SK-N-SH (cell line): ENCODE results near the gene RPL29. TPM values are rescaled to one million over a fixed set of nuclear protein-coding genes. Genes with fewer than 3 reads are reported as not detected.

ENCODE experiments used
- CTCF ChIA-PET: fragments of 300-600, 350-600 bp; formaldehyde crosslinking; extraction: SDS; loops from one replicate; lab custom pipeline; 2021; lab: Yijun Ruan, JAX
- POLR2A ChIA-PET: fragments of 350-600 bp; sonication (Branson Sonifier 250); formaldehyde crosslinking; extraction: SDS; loops from one replicate; lab custom pipeline; 2020; ENCODE audit warnings: antibody characterized with exemption, inconsistent platforms; lab: Yijun Ruan, JAX
- DNase-seq: peaks from one replicate; pipeline ENCODE4 v3.0.0; 2012
- H2AFZ ChIP-seq: fragments of 200-600 bp; sonication (generic); 2 replicates; pipeline ENCODE4 v1.8.1; 2016; ENCODE audit warnings: antibody characterized with exemption, mild to moderate bottlenecking, low read depth
- H3F3A ChIP-seq: fragments of 200-600 bp; sonication (generic); replicated peaks from 2 replicates; pipeline ENCODE3; 2016; ENCODE audit warnings: antibody characterized with exemption, mild to moderate bottlenecking; ENCODE audit not compliant: insufficient read depth
- H3K27ac ChIP-seq, 2 experiments: fragments of 200-500 bp in 1 of 2; fragments of 200-600 bp in 1 of 2; sonication (Bioruptor generic) in 1 of 2; sonication (generic), shearing (Covaris generic) in 1 of 2; 2 replicates each; pipeline versions ENCODE4 v1.5.1 to v1.6.1; 2014 to 2016; ENCODE audit warnings: low read depth in 2 of 2, inconsistent platforms in 1 of 2, low read length in 1 of 2, mild to moderate bottlenecking in 1 of 2, mixed read lengths in 1 of 2
- H3K27me3 ChIP-seq: fragments of 200-600 bp; sonication (generic), shearing (Covaris generic); 2 replicates; pipeline ENCODE4 v1.6.1; 2016; ENCODE audit warnings: mixed run types; ENCODE audit not compliant: insufficient read depth
- H3K36me3 ChIP-seq, 2 experiments: fragments of 200-500 bp in 1 of 2; fragments of 200-600 bp in 1 of 2; sonication (Bioruptor generic) in 1 of 2; sonication (generic) in 1 of 2; replicated peaks in 1 of 2; 2 replicates each; pipeline versions ENCODE3 to v1.5.1; 2014 to 2016; ENCODE audit warnings: low read length in 1 of 2, mild to moderate bottlenecking in 1 of 2; ENCODE audit not compliant: insufficient read depth in 2 of 2, control insufficient read depth in 1 of 2
- H3K4me1 ChIP-seq, 2 experiments: fragments of 200-500 bp in 1 of 2; fragments of 200-600 bp in 1 of 2; sonication (Bioruptor generic) in 1 of 2; sonication (generic), shearing (Covaris generic) in 1 of 2; 2 replicates each; pipeline versions ENCODE4 v1.5.1 to v1.6.1; 2014 to 2016; ENCODE audit warnings: low read depth in 1 of 2, low read length in 1 of 2, mixed run types in 1 of 2; ENCODE audit not compliant: insufficient read depth in 2 of 2, control insufficient read depth in 1 of 2
- H3K4me2 ChIP-seq: fragments of 200-600 bp; sonication (generic), shearing (Covaris generic); 2 replicates; pipeline ENCODE4 v1.6.1; 2017; ENCODE audit warnings: mixed run types
- H3K4me3 ChIP-seq, 2 experiments: fragments of 200-500 bp in 1 of 2; fragments of 200-600 bp in 1 of 2; sonication (Bioruptor generic) in 1 of 2; sonication (generic), shearing (Covaris generic) in 1 of 2; 2 replicates each; pipeline versions ENCODE4 v1.5.1 to v1.8.1; 2014 to 2016; ENCODE audit warnings: low read depth in 2 of 2, inconsistent platforms in 1 of 2, low read length in 1 of 2, mild to moderate bottlenecking in 1 of 2, mixed read lengths in 1 of 2, moderate library complexity in 1 of 2
- H3K79me2 ChIP-seq: fragments of 200-600 bp; sonication (generic); 2 replicates; pipeline ENCODE4 v1.8.1; 2017; ENCODE audit warnings: mild to moderate bottlenecking; ENCODE audit not compliant: insufficient read depth
- H3K9ac ChIP-seq: fragments of 200-600 bp; sonication (generic); 2 replicates; pipeline ENCODE4 v1.6.1; 2017; ENCODE audit warnings: mixed run types
- H3K9me2 ChIP-seq: fragments of 200-600 bp; sonication (generic); 2 replicates; pipeline ENCODE4 v1.6.1; 2017; ENCODE audit warnings: mixed run types
- H3K9me3 ChIP-seq: fragments of 200-600 bp; sonication (generic); 2 replicates; pipeline ENCODE4 v1.6.1; 2017; ENCODE audit warnings: mixed run types, mild to moderate bottlenecking, moderate library complexity
- H4K20me1 ChIP-seq: fragments of 200-600 bp; sonication (generic); 2 replicates; pipeline ENCODE4 v1.6.1; 2017; ENCODE audit warnings: mild to moderate bottlenecking, mixed run types; ENCODE audit not compliant: insufficient read depth
- CHD2 ChIP-seq: fragments of 150-350 bp; IDR thresholded peaks from 2 replicates; pipeline ENCODE4 v1.6.1; 2018; ENCODE audit warnings: low read length; ENCODE audit not compliant: partially characterized antibody
- GATA2 ChIP-seq: sonication (generic); formaldehyde crosslinking; IDR thresholded peaks from 2 replicates; pipeline ENCODE4 v1.5.0; 2020; ENCODE audit warnings: mild to moderate bottlenecking, missing genetic modification reagents
- JUND ChIP-seq: IDR thresholded peaks from 2 replicates; pipeline ENCODE4 v1.4.0; 2012
- NFIC ChIP-seq: IDR thresholded peaks from 2 replicates; pipeline ENCODE4 v1.4.0; 2012; ENCODE audit warnings: borderline replicate concordance
- POLR2AphosphoS5 ChIP-seq: IDR thresholded peaks from 2 replicates; pipeline ENCODE4 v1.6.1; 2012; ENCODE audit warnings: low read depth, low read length
- RAD21 ChIP-seq: IDR thresholded peaks from 2 replicates; pipeline ENCODE4 v1.6.1; 2012; ENCODE audit warnings: mild to moderate bottlenecking, low read length
- SMC3 ChIP-seq: IDR thresholded peaks from 2 replicates; pipeline ENCODE4 v1.6.1; 2012; ENCODE audit warnings: low read depth, low read length, improper control_type of control experiment
- TAF1 ChIP-seq: IDR thresholded peaks from 2 replicates; pipeline ENCODE4 v1.6.1; 2012; ENCODE audit warnings: low read depth, mild to moderate bottlenecking, low read length, moderate library complexity, borderline replicate concordance
- YY1 ChIP-seq: IDR thresholded peaks from 2 replicates; pipeline ENCODE4 v1.4.0; 2012; ENCODE audit warnings: low read depth, mild to moderate bottlenecking
- WGBS: methylation state at CpG from one replicate; pipeline ENCODE4 v1.1.6; 2017; ENCODE audit warnings: low lambda C conversion rate; 5-methylcytosine and 5-hydroxymethylcytosine counted together
- polyA plus RNA-seq, 3 experiments: library from polyadenylated mRNA; depleted of rRNA; stranded (reverse); fragments of >200 nt; gene quantifications; 2 replicates each; pipeline ENCODE4 v1.2.3, GENCODE V29; 2012
- TF ChIP-seq, protein P1 (sequence below): fragments of 150-350 bp; IDR thresholded peaks from 2 replicates; pipeline ENCODE4 v1.6.1; 2016; ENCODE audit warnings: mild to moderate bottlenecking, low read depth, low read length
- TF ChIP-seq, protein P2 (sequence below): fragments of 200-600 bp; sonication (generic); IDR thresholded peaks from 2 replicates; pipeline ENCODE4 v1.6.1; 2017; ENCODE audit warnings: antibody characterized with exemption, mild to moderate bottlenecking, moderate library complexity
- TF ChIP-seq, protein P3 (sequence below): IDR thresholded peaks from 2 replicates; pipeline ENCODE4 v1.4.0; 2012; ENCODE audit warnings: low read depth, borderline replicate concordance
- TF ChIP-seq, protein P4 (sequence below): IDR thresholded peaks from 2 replicates; pipeline ENCODE4 v1.6.1; 2012; ENCODE audit warnings: mild to moderate bottlenecking, low read depth, low read length, moderate library complexity

RPL29 gene
- polyA plus RNA-seq, 1 of the 3 experiments (the other 2 are of a cell fraction) = 3,173 TPM

DNA sequence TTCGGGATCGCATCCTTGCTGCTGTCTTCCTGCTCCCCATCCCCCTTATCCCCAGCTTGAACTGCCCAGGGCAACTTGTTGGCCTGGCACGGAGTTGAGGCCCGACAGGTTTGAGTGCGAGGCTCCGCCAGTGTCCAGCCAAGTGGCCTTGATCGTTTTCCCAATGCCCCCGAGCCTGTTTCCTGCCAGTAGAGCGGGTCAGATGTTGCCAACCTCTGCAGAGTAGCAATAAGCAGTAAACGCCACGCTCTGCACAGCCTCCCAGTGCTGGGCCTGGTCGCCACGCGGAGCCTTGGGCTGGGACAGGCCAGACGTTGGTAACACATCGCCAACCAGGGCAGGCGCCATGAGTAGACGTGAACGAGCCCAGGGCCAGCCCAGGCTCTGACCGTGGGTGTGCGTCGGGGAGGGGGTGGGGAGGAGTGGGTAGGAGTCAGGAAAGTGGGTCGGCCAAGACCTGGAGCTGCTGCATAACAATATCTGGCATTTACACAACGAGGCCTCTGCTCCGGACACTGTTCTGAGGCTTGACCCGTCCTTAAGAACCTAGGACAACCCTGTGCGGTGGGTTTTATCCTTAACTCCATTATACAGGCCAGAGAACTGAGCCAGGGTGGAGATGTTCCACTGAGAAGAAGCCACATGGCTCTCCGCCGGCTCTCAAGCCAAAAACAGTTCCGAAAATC, 21.3 kb downstream of the RPL29 start:
- WGBS = 31% methylated on average over 24 of the region's 30 CpGs
- H3K36me3 ChIP-seq = no peaks in the 10 kb centered on the region
- H3K9ac ChIP-seq = peak overlapping the region; percentile 80
- peak overlapping the region; percentile 100 for H3K4me2 ChIP-seq
- H2AFZ ChIP-seq = peak overlapping the region; percentile 95
- peaks cover 20% of the 10 kb centered on the region for H3F3A ChIP-seq
- H3K4me1 ChIP-seq = peaks cover 7 to 38% of the 10 kb centered on the region in 2 experiments
- no peaks in the 10 kb centered on the region for H3K27me3 ChIP-seq
- peaks cover 10% of the 10 kb centered on the region for H3K79me2 ChIP-seq
- TF ChIP-seq, protein P1, sequence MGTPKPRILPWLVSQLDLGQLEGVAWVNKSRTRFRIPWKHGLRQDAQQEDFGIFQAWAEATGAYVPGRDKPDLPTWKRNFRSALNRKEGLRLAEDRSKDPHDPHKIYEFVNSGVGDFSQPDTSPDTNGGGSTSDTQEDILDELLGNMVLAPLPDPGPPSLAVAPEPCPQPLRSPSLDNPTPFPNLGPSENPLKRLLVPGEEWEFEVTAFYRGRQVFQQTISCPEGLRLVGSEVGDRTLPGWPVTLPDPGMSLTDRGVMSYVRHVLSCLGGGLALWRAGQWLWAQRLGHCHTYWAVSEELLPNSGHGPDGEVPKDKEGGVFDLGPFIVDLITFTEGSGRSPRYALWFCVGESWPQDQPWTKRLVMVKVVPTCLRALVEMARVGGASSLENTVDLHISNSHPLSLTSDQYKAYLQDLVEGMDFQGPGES = no peak
- TF ChIP-seq, protein P2, sequence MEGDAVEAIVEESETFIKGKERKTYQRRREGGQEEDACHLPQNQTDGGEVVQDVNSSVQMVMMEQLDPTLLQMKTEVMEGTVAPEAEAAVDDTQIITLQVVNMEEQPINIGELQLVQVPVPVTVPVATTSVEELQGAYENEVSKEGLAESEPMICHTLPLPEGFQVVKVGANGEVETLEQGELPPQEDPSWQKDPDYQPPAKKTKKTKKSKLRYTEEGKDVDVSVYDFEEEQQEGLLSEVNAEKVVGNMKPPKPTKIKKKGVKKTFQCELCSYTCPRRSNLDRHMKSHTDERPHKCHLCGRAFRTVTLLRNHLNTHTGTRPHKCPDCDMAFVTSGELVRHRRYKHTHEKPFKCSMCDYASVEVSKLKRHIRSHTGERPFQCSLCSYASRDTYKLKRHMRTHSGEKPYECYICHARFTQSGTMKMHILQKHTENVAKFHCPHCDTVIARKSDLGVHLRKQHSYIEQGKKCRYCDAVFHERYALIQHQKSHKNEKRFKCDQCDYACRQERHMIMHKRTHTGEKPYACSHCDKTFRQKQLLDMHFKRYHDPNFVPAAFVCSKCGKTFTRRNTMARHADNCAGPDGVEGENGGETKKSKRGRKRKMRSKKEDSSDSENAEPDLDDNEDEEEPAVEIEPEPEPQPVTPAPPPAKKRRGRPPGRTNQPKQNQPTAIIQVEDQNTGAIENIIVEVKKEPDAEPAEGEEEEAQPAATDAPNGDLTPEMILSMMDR = peak; percentile 12; the same call in 1 of the 2 replicates
- H3K4me3 ChIP-seq = peak overlapping the region; percentile 53 to 85
- DNase-seq = peak; percentile 62
- H4K20me1 ChIP-seq = no peaks in the 10 kb centered on the region
- no peaks in the 10 kb centered on the region for H3K9me2 ChIP-seq
- CTCF ChIA-PET = interaction anchor here (0.7 to 5.1 kb wide), 28 partner anchors 9 to 532 kb away, joined by 3 to 84 read pairs (median 4); partner anchors contain the start of genes ACY1, GPR62, PARP3 and RRP9
- H3K9me3 ChIP-seq = no peaks in the 10 kb centered on the region
- H3K27ac ChIP-seq = peak overlapping the region; percentile 63 to 90; a peak in 3 of 4 replicates
- POLR2A ChIA-PET = interaction anchor here (0.6 to 3.0 kb wide), 11 partner anchors 8 to 32 kb away, joined by 3 to 20 read pairs (median 5); partner anchors contain the start of genes ACY1, PARP3, RPL29 and RRP9

DNA sequence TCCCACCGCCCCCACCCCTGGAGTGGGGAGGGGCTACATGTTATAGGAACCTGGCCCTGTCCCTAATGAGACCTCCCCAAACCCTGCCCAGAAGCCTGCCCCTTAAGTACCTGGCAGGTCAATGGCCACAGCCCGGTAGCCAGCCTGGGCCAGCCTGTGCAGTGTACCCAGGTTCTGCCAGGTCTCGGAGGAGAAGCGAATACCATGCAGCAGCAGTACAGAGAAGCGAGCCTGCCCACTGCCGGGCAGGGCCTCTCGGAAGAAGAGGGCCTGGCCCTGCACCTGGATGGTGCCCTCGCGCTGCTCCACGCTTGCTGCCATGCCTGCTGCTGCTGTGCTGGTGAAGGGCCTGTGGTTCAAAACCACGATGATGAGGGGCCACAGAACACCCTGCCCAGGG, 24.3 kb downstream of the RPL29 start:
- Histone ChIP-seq H4K20me1 (no peaks in the 10 kb centered on the region), H3K4me2 (no peak overlapping the region), H3F3A (peaks cover 19% of the 10 kb centered on the region), H2AFZ (no peak overlapping the region), H3K27me3 (no peaks in the 10 kb centered on the region), H3K79me2 (peaks cover 23% of the 10 kb centered on the region), H3K9me2 (no peaks in the 10 kb centered on the region), H3K9me3 (no peaks in the 10 kb centered on the region), H3K4me1 (peaks cover 7 to 55% of the 10 kb centered on the region in 2 experiments), H3K27ac (peak overlapping the region in 1 of 2 experiments; percentile 30; a peak in 1 of 4 replicates), H3K9ac (no peak overlapping the region), H3K4me3 (no peak overlapping the region), H3K36me3 (no peaks in the 10 kb centered on the region)
- WGBS = 86% methylated on average over 1 of the region's 11 CpGs
- POLR2A ChIA-PET = interaction anchor here (0.6 kb wide), 1 partner anchor 10 kb away, joined by 3 read pairs; no protein-coding TSS in a partner anchor
- DNase-seq = no peak
- CTCF ChIA-PET = interaction anchor here (2.9 to 4.8 kb wide), 2 partner anchors 11 to 29 kb away, joined by 23 to 27 read pairs; partner anchors contain the start of genes ACY1, PARP3 and RRP9
- TF ChIP-seq RAD21 = no peak
- TF ChIP-seq CHD2 = no peak
- TF ChIP-seq, protein P3, sequence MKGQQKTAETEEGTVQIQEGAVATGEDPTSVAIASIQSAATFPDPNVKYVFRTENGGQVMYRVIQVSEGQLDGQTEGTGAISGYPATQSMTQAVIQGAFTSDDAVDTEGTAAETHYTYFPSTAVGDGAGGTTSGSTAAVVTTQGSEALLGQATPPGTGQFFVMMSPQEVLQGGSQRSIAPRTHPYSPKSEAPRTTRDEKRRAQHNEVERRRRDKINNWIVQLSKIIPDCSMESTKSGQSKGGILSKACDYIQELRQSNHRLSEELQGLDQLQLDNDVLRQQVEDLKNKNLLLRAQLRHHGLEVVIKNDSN = no peak
- no peak for TF ChIP-seq NFIC
- TF ChIP-seq YY1 = no peak
- no peak for TF ChIP-seq SMC3
- TF ChIP-seq GATA2 (CRISPR knock-in tag) = no peak
- no peak for TF ChIP-seq POLR2AphosphoS5
- TF ChIP-seq, protein P2 = no peak
- TF ChIP-seq TAF1 = no peak
- no peak for TF ChIP-seq JUND
- TF ChIP-seq, protein P4, sequence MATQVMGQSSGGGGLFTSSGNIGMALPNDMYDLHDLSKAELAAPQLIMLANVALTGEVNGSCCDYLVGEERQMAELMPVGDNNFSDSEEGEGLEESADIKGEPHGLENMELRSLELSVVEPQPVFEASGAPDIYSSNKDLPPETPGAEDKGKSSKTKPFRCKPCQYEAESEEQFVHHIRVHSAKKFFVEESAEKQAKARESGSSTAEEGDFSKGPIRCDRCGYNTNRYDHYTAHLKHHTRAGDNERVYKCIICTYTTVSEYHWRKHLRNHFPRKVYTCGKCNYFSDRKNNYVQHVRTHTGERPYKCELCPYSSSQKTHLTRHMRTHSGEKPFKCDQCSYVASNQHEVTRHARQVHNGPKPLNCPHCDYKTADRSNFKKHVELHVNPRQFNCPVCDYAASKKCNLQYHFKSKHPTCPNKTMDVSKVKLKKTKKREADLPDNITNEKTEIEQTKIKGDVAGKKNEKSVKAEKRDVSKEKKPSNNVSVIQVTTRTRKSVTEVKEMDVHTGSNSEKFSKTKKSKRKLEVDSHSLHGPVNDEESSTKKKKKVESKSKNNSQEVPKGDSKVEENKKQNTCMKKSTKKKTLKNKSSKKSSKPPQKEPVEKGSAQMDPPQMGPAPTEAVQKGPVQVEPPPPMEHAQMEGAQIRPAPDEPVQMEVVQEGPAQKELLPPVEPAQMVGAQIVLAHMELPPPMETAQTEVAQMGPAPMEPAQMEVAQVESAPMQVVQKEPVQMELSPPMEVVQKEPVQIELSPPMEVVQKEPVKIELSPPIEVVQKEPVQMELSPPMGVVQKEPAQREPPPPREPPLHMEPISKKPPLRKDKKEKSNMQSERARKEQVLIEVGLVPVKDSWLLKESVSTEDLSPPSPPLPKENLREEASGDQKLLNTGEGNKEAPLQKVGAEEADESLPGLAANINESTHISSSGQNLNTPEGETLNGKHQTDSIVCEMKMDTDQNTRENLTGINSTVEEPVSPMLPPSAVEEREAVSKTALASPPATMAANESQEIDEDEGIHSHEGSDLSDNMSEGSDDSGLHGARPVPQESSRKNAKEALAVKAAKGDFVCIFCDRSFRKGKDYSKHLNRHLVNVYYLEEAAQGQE = no peak
